ENCODE measurements around the gene BCL6. TPM values are rescaled to one million over a fixed set of nuclear protein-coding genes. Genes with fewer than 3 reads are reported as not detected.

The BCL6 gene
- total and polyA plus RNA-seq, 2 of the 8 experiments (the other 6 are each of a cell fraction or from before 2014, with no cell fraction given), result 5.7 to 10.4 TPM

DNA sequence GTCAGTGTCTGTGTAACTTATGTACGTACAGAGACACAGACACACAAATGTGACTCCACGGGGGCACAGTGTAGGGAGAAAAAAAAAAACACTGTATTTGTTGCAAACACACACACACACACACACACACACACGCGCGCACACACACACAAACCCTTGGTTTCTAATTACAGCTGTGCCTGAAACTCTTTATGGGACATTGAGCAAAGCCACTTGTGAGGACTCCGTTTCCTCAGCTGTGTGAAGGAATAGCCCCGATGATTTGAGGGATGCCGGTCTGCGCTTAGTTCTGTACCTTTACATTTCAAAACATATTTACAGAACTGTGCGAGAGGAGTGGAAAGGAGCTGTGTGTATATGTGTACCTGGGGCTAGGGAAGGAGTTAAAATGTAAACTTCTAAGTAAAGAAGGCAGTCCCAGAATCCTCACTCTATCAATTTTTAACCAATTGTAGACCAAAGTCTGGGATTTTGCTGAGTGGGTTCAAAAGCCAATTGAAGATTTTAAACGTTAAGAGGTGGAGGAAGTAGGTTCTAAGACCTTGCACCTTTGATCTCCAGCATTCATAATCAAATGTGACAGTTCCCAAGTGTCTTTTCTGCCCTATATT lies 5.3 kb upstream of the BCL6 start:
- H3K4ac ChIP-seq (replicated peaks; ENCODE audit: insufficient read length, low read depth, low read length), result no peak overlapping the region
- peaks cover 5 to 22% (median 16%) of the 10 kb centered on the region in 4 experiments; a peak in 5 of 7 replicates for H3K4me1 ChIP-seq (replicated peaks in 1 of 4; ENCODE audit: control insufficient read depth in 3 of 4, insufficient read depth in 4 of 4, low read length in 3 of 4)
- peak overlapping the region; percentile 96 for H2BK12ac ChIP-seq (ENCODE audit: low read depth, low read length)
- no peaks in the 10 kb centered on the region for H4K20me1 ChIP-seq (replicated peaks in 1 of 2; ENCODE audit: control insufficient read depth in 1 of 2, insufficient read depth in 2 of 2, low read length in 2 of 2)
- peak overlapping the region; percentile 89 for H2AFZ ChIP-seq (ENCODE audit: low read length)
- no peak for DNase-seq (ENCODE audit: low read depth in 1 of 2, low spot score in 2 of 2)
- H2BK5ac ChIP-seq (ENCODE audit: low read depth, low read length), result peak overlapping the region; percentile 85
- whole genome bisulfite sequencing, 2 experiments (ENCODE audit: extremely low coverage in 1 of 2, insufficient coverage in 1 of 2, insufficient read length in 1 of 2, insufficient replicate concordance in 2 of 2, low coverage in 1 of 2, low lambda C conversion rate in 2 of 2, missing lambda C conversion rate in 1 of 2), result 43% methylated on average over 11 of the region's 11 CpGs; no CpG with 5 or more reads in 1 of the 2 experiments
- peak overlapping the region in 1 of 4 experiments; percentile 31; a peak in 3 of 7 replicates for H3K9ac ChIP-seq (replicated peaks in 1 of 4; ENCODE audit: extremely low read depth in 1 of 4, low read depth in 3 of 4, low read length in 3 of 4)
- peak overlapping the region; percentile 68 to 80 for H3K4me2 ChIP-seq (ENCODE audit: insufficient read depth in 1 of 2, low read depth in 2 of 2, low read length in 2 of 2)
- H2BK15ac ChIP-seq (ENCODE audit: low read length), result no peak overlapping the region
- peak overlapping the region; percentile 64 for H4K5ac ChIP-seq (ENCODE audit: insufficient read length, low read depth, low read length)
- peak overlapping the region; percentile 94; the same call in 1 of the 2 replicates for H2BK20ac ChIP-seq (ENCODE audit: low read length)
- H3K56ac ChIP-seq (replicated peaks; ENCODE audit: insufficient read length, low read depth, low read length), result no peak overlapping the region
- no peak overlapping the region; the same call in 1 of the 2 replicates for H2AK5ac ChIP-seq (ENCODE audit: low read depth, low read length)
- peaks cover 3% of the 10 kb centered on the region for H3K23me2 ChIP-seq (ENCODE audit: low read depth, low read length)
- H4K91ac ChIP-seq (replicated peaks; ENCODE audit: insufficient read length, low read length), result peak overlapping the region; percentile 14
- no peak overlapping the region for H4K8ac ChIP-seq (ENCODE audit: extremely low read depth, insufficient read depth, low read length)
- no peaks in the 10 kb centered on the region for H3K36me3 ChIP-seq (ENCODE audit: control insufficient read depth in 2 of 4, insufficient read depth in 4 of 4, low read length in 3 of 4)
- POLR2A ChIA-PET (ENCODE audit: partially characterized antibody), result interaction anchor here (0.6 to 2.1 kb wide), 7 partner anchors 9 to 404 kb away, joined by 3 to 13 read pairs (median 5); no protein-coding TSS in a partner anchor
- no peaks in the 10 kb centered on the region; a peak in 1 of 7 replicates for H3K27me3 ChIP-seq (replicated peaks in 1 of 4; ENCODE audit: control insufficient read depth in 3 of 4, extremely low read depth in 1 of 4, insufficient read depth in 3 of 4, low read length in 3 of 4)
- H3K18ac ChIP-seq (ENCODE audit: extremely low read depth, low read length), result no peak overlapping the region; the same call in 1 of the 2 replicates
- TF ChIP-seq CEBPB (IDR thresholded peaks at IDR 0.05; ENCODE audit: low read depth, low read length), result no peak
- TF ChIP-seq SIN3A (conservative IDR thresholded peaks at IDR 0.05 in 1 of 2, IDR thresholded peaks at IDR 0.05 in 1 of 2; ENCODE audit: low read depth in 1 of 2, low read length in 2 of 2), result 0 out of 4 replicates have a peak, but pooled peaks of 1 of the 2 experiments have one; percentile 7
- peak; percentile 88 for TF ChIP-seq ASH2L (IDR thresholded peaks at IDR 0.05; ENCODE audit: low read length)
- TF ChIP-seq, protein P1, sequence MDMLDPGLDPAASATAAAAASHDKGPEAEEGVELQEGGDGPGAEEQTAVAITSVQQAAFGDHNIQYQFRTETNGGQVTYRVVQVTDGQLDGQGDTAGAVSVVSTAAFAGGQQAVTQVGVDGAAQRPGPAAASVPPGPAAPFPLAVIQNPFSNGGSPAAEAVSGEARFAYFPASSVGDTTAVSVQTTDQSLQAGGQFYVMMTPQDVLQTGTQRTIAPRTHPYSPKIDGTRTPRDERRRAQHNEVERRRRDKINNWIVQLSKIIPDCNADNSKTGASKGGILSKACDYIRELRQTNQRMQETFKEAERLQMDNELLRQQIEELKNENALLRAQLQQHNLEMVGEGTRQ (IDR thresholded peaks at IDR 0.05; ENCODE audit: low read length), result no peak
- no peak for TF ChIP-seq POU5F1 (IDR thresholded peaks at IDR 0.05; ENCODE audit: low read depth, low read length)
- H3K14ac ChIP-seq (ENCODE audit: insufficient read length), result no peak overlapping the region
- CTCF ChIA-PET (ENCODE audit: partially characterized antibody), result interaction anchor here (0.6 to 1.9 kb wide), 15 partner anchors 8 to 1205 kb away, joined by 3 to 8 read pairs (median 3); no protein-coding TSS in a partner anchor
- peak; percentile 79 for FAIRE-seq
- no peak overlapping the region for H2BK120ac ChIP-seq (replicated peaks; ENCODE audit: low read depth, low read length)
- H3K79me1 ChIP-seq (ENCODE audit: low read depth, low read length), result no peaks in the 10 kb centered on the region
- H3K4me3 ChIP-seq (ENCODE audit: extremely low read depth in 1 of 4, insufficient read depth in 2 of 4, low read depth in 3 of 4, low read length in 4 of 4), result peak overlapping the region; percentile 1 to 49 (median 12); a peak in 5 of 8 replicates
- no peaks in the 10 kb centered on the region for H3K79me2 ChIP-seq (ENCODE audit: control insufficient read depth in 1 of 2, insufficient read depth in 2 of 2, low read length in 2 of 2)
- H3K9me3 ChIP-seq (ENCODE audit: insufficient read depth in 2 of 2, low read depth in 1 of 2, low read length in 1 of 2), result no peaks in the 10 kb centered on the region
- H3K23ac ChIP-seq (ENCODE audit: insufficient read length), result no peak overlapping the region
- peak overlapping the region; percentile 54; the same call in 1 of the 2 replicates for H3K27ac ChIP-seq (ENCODE audit: low read depth, low read length)
